Measurements from ENCODE around the gene SFMBT1. TPM values are rescaled to one million over a fixed set of nuclear protein-coding genes. Genes with fewer than 3 reads are reported as not detected.

Gene SFMBT1
- total RNA-seq, 1 experiment from 2014 or later, result 14.8 TPM

DNA sequence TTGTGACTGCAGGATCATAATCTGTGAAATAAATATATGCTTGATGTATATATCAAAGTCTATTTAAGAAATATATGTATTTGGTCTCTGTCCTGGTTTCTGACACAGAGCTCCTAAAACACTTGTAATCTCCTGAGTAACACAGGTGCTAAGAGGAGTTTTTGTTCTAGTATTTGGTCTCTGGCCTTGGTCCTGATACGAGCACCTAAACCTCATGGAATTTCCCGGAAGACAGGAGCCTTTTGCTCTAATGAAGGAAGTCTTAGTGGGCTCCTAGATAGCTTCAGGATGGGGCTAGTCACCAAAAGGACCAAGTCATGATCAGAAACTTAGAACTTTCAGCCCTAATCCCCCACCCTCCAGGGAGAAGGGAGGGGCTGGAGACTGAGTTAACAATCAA lies 191.9 kb downstream of the SFMBT1 start:
- H4K20me1 ChIP-seq (ENCODE audit: insufficient read depth), result no peaks in the 10 kb centered on the region

More for the DNA sequence above, 191.9 kb downstream of the SFMBT1 start:
- ChIA-PET CTCF (interaction anchor here (1.1 to 1.6 kb wide), 2 partner anchors 10 to 257 kb away, joined by 3 read pairs; no protein-coding TSS in a partner anchor), RAD21 (ENCODE audit: low non-redundant PET in 1 of 2, low total read pairs in 2 of 2, uncharacterized antibody in 2 of 2, unreplicated experiment in 2 of 2) (no interaction called here), POLR2A (no interaction called here)
- ATAC-seq (no peak), DNase-seq (ENCODE audit: low read depth, low spot score) (no peak)
- H3K27ac ChIP-seq (ENCODE audit: low read depth, low read length), result no peak overlapping the region
- no peak overlapping the region for H3K4me3 ChIP-seq (replicated peaks in 1 of 2; ENCODE audit: low read depth in 1 of 2, low read length in 2 of 2)
- H3K79me2 ChIP-seq (ENCODE audit: insufficient read depth, low read length), result no peaks in the 10 kb centered on the region
- peaks cover 0 to 4% of the 10 kb centered on the region in 2 experiments; a peak in 1 of 4 replicates for H3K36me3 ChIP-seq (ENCODE audit: control insufficient read depth in 1 of 2, insufficient read depth in 2 of 2, low read length in 2 of 2)
- no peak overlapping the region for H3K4me2 ChIP-seq (ENCODE audit: low read length)
- H3K9ac ChIP-seq (ENCODE audit: low read length), result no peak overlapping the region
- no peaks in the 10 kb centered on the region for H3K9me3 ChIP-seq (ENCODE audit: control insufficient read depth in 1 of 2, insufficient read depth in 1 of 2, low read depth in 1 of 2, low read length in 2 of 2)
- intact Hi-C loops (cut with micrococcal nuclease), result loop anchor here (5.0 kb wide), 1 partner anchor 343 kb away; no protein-coding TSS in a partner anchor
- H3K4me1 ChIP-seq (ENCODE audit: control insufficient read depth in 1 of 2, insufficient read depth in 2 of 2, low read length in 2 of 2), result no peaks in the 10 kb centered on the region
- no TSS peak for BruUV-seq (replicated peaks)
- no peaks in the 10 kb centered on the region for H3K27me3 ChIP-seq (ENCODE audit: insufficient read depth, low read length)
- no peaks in the 10 kb centered on the region for H3K9me2 ChIP-seq (ENCODE audit: insufficient read depth)
- TF ChIP-seq SIN3A (IDR thresholded peaks at IDR 0.05; ENCODE audit: low read depth), result no peak
- no peak for TF ChIP-seq EZH2phosphoT487 (IDR thresholded peaks at IDR 0.05; ENCODE audit: borderline replicate concordance)
- no peak for TF ChIP-seq EGR1 (IDR thresholded peaks at IDR 0.05; ENCODE audit: low read depth)
- TF ChIP-seq, protein P1, sequence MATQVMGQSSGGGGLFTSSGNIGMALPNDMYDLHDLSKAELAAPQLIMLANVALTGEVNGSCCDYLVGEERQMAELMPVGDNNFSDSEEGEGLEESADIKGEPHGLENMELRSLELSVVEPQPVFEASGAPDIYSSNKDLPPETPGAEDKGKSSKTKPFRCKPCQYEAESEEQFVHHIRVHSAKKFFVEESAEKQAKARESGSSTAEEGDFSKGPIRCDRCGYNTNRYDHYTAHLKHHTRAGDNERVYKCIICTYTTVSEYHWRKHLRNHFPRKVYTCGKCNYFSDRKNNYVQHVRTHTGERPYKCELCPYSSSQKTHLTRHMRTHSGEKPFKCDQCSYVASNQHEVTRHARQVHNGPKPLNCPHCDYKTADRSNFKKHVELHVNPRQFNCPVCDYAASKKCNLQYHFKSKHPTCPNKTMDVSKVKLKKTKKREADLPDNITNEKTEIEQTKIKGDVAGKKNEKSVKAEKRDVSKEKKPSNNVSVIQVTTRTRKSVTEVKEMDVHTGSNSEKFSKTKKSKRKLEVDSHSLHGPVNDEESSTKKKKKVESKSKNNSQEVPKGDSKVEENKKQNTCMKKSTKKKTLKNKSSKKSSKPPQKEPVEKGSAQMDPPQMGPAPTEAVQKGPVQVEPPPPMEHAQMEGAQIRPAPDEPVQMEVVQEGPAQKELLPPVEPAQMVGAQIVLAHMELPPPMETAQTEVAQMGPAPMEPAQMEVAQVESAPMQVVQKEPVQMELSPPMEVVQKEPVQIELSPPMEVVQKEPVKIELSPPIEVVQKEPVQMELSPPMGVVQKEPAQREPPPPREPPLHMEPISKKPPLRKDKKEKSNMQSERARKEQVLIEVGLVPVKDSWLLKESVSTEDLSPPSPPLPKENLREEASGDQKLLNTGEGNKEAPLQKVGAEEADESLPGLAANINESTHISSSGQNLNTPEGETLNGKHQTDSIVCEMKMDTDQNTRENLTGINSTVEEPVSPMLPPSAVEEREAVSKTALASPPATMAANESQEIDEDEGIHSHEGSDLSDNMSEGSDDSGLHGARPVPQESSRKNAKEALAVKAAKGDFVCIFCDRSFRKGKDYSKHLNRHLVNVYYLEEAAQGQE (IDR thresholded peaks at IDR 0.05; ENCODE audit: low read depth), result peak; percentile 41
- no peak overlapping the region for H2AFZ ChIP-seq (ENCODE audit: low read depth, low read length, poor library complexity, severe bottlenecking)

Other genes with a start within 250 kb of the SFMBT1 start
- gene ITIH4, start 215.4 kb downstream of the SFMBT1 start, total RNA-seq (2021; ENCODE audit: unreplicated experiment), result 4.1 TPM
- 0.44 TPM for gene MUSTN1, start 211.1 kb downstream of the SFMBT1 start, total RNA-seq (2021; ENCODE audit: unreplicated experiment)
- 20.2 TPM for gene STIMATE, start 148.5 kb downstream of the SFMBT1 start, total RNA-seq (2021; ENCODE audit: unreplicated experiment)
- 33.6 TPM for gene RFT1, start 84.4 kb upstream of the SFMBT1 start, total RNA-seq (2021; ENCODE audit: unreplicated experiment)
- 34.4 TPM for gene PRKCD, start 115.1 kb upstream of the SFMBT1 start, total RNA-seq (2021; ENCODE audit: unreplicated experiment)
- gene TKT, start 209.9 kb upstream of the SFMBT1 start, total RNA-seq (2021; ENCODE audit: unreplicated experiment), result 634 TPM